KG1 (cell line): ENCODE results near the gene PLTP.
A peak's percentile ranks its signal among the peaks of the same experiment; 100 is the strongest.

Experiments
- DNase-seq: peaks from one replicate; lab custom pipeline; 2025; lab: John Stamatoyannopoulos, UW

PLTP gene

DNA sequence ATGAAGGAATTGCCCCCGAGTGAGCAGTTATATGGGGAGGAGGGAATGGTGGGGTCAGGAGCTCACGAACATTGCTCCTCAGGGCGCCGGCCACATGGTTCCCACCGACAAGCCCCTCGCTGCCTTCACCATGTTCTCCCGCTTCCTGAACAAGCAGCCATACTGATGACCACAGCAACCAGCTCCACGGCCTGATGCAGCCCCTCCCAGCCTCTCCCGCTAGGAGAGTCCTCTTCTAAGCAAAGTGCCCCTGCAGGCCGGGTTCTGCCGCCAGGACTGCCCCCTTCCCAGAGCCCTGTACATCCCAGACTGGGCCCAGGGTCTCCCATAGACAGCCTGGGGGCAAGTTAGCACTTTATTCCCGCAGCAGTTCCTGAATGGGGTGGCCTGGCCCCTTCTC lies 13.7 kb downstream of the PLTP start:
- no peak for DNase-seq

DNA sequence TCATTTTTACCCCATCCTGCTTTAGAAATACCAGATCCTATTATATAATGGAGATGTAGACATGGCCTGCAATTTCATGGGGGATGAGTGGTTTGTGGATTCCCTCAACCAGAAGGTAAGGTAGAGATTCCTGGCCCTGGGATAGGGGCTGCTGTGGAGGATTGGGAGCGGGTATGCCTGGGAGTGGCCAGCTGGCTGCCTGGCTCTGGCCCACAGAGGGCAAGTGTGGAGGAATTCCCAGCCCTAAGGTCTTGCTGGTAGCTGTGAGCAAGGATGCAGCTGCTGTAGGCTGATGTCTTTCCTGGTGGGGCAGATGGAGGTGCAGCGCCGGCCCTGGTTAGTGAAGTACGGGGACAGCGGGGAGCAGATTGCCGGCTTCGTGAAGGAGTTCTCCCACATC lies 14.3 kb downstream of the PLTP start:
- no peak for DNase-seq

DNA sequence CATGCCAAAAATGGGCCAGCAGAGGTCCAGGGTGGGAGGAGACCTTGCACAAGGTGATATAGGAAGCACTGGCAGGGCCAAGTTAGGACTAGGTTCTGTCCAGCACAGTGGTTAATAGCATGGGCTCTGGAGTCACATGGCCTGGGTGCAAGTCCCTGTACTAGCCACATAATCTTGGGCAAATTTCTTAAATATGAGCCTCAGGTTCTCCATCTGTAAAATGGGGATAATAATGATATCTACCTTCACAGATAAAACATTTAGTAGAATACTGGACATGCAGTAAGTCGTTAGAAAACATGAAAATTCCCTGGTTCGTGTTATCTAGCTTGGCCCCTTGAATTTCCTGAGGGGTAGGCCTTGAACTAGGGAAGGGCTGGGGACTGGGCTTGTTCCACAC lies 14.7 kb downstream of the PLTP start:
- DNase-seq = no peak

DNA sequence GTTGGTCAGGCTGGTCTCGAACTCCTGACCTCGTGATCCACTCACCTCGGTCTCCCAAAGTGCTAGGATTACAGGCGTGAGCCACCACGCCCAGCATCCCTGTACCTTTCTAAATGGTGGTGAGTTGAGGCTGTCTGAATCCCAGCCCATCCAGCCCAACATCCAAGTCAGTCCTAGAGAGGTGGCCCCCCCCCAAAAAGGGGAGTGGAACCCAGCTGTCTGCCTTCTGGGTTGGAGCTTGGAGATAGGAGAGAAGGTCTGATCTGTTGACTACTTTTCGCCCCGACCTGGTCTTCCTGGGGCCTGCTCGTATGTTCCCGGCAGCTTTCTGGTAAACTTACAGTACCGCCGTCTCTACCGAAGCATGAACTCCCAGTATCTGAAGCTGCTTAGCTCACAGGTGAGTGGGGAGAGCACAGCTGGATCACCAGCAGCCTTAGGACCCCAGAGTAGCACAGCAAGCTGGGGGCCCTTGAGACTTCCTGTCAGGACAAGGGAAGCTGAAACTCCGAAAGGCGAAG lies 15.3 kb downstream of the PLTP start:
- no peak for DNase-seq

DNA sequence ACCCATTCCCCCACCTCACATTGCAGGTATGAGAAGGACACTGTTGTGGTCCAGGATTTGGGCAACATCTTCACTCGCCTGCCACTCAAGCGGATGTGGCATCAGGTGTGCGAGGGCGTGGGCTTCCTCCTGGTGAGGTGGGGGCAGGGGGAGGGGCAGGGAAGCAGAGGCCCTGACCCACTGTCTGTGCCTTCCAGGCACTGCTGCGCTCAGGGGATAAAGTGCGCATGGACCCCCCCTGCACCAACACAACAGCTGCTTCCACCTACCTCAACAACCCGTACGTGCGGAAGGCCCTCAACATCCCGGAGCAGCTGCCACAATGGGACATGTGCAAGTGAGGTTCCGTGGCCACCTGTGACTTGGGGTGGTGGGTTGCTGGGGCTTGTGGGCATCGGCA lies 17.2 kb downstream of the PLTP start:
- no peak for DNase-seq

DNA sequence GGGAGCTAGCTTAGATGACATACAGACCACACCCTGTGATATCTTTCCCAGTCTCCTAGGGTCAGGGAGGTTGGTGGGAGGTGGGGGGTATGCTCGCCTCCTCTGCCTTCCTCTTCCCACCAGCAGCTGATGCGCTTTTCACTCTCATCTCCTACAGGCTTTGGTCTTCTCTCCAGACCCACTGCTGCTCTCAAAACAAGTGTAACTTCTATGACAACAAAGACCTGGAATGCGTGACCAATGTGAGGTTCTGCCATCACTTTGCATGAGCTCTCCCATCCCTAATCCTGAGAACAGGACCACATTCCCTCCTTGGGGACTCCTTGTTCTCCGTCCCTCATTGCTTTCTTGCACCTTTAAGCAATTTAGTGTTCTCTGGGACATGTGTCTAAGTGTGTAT lies 18.1 kb downstream of the PLTP start:
- no peak for DNase-seq

DNA sequence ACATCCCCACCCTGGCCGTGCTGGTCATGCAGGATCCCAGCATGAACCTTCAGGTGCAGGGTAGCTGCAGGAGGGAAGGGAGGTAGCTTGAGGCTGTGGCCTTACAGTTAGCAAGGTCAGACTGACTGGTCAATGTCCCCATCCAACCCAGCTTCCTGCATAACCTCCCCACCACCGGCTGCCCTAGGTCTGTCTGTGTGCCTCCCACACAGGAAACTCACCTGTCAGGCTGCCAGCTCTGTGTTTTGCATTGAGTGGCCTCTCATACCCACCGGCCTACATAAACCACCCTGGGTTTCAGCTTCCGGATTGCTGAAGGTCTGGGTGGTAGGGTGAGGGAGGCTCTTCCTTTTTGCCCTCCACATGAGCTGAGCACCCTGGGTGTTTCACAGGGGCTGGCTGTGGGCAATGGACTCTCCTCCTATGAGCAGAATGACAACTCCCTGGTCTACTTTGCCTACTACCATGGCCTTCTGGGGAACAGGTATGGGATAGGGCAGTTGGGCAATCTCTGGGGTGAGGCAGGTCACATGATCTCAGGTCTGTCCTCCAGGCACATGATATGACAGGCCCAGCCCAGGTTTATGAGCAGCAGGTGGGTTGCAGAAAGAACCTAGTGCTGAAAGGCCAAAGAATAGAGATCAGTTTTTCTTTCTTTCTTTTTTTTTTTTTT lies 19.0 kb downstream of the PLTP start:
- DNase-seq = no peak

DNA sequence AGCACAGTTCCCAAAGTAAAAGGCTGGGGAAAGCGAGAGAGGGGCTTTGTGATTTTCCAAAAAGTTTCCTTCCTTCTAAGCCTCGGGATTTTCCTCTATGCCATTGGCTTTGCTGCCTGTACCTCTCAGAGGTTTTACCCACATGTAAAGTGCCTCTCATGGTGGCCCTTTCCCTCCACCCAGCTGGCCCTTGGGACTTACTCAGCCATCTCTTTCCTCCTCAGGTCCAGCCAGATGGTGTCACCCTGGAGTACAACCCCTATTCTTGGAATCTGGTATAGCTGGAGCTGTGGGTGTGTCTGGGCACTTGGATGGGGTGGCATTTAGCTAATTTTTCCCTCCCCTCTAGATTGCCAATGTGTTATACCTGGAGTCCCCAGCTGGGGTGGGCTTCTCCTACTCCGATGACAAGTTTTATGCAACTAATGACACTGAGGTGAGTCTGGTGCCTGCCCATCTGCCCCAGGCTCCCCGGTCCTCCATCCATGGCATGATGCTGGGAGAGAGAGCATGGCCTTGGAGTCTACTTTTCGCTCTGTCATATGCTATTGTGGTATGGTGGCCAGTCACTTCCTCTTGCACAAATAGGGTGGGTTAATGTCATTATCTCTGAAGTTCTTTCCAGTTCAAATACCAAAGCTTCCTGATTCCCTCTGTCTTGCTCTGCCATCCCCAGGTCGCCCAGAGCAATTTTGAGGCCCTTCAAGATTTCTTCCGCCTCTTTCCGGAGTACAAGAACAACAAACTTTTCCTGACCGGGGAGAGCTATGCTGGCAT lies 19.7 kb downstream of the PLTP start:
- DNase-seq = no peak

DNA sequence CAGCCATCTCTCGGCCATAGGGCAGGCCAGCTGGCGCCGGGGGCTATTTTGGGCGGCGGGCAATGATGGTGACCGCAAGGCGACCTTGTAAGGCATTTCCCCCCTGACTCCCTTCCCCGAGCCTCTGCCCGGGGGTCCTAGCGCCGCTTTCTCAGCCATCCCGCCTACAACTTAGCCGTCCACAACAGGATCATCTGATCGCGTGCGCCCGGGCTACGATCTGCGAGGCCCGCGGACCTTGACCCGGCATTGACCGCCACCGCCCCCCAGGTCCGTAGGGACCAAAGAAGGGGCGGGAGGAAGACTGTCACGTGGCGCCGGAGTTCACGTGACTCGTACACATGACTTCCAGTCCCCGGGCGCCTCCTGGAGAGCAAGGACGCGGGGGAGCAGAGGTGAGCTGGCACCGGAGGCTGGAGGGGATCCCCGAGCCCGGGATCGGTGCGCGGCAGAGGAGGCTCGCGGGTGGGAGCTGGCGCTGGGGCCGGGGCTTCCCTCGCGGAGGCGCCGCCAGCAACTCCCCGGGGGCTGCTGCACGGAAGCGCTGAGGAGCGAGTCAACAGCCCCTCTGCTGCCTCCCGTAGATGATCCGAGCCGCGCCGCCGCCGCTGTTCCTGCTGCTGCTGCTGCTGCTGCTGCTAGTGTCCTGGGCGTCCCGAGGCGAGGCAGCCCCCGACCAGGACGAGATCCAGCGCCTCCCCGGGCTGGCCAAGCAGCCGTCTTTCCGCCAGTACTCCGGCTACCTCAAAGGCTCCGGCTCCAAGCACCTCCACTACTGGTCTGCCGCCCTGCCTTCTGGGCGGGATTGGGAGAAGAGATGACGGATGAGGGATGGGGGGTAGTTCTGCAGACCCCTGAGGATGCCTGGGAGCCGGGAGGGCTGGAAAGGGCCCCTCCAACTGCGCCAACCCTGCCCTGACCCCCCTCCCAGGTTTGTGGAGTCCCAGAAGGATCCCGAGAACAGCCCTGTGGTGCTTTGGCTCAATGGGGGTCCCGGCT lies 20.7 kb downstream of the PLTP start, which contains the start of the genes CTSA and NEURL2:
Gene CTSA, plus strand, starts transcription at position 351 of the 999 bp plus-strand sequence. Its CDS starts 234 bp downstream, at position 585.
Gene NEURL2, minus strand, starts transcription at position 224 of the 999 bp plus-strand sequence. Its CDS starts 217 bp downstream, at position 7.
- peak; percentile 44 for DNase-seq

DNA sequence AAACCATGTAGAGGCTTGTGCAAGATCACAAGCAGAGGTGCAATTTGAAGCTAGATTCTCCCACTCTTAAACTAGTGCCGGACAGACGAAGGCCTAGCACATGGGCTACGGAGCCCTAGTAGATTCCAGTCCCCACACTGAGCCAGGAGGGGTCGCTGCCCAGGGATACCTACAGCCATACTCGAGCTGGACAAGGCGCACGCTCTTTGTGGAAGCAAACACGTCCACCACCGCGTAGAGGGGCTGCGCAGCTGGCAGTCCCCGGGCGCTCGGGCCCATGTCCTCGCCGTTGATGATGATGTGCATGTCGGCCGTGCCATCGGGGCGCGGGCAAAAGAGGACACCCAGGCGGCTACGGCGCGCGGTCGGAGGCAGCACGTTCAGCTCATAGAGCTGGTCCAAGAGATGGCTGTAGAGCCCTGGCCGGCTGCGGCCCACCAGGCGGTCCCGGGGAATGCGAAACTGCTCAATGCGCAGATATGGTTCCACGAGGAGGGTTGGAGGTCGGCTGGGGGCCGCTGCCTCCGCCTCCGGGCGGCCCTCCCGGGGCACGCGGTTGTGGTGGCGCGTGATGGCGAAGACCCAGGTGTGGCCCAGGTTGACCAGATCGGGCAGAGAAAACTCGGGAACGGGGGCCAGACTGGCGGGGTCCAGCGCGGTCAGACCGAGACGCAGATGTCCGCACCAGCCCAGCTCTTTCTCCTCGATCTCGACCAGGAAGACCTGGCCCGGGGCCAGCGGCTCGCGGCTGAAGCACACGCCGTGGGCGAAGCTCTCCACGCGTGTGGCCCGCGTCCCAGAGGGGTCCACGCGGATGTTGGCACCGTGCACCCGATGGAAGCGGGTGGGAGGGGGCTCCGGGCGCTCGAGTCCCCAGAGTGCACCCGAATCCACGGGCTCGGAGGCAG lies 21.6 kb downstream of the PLTP start:
- DNase-seq = no peak

DNA sequence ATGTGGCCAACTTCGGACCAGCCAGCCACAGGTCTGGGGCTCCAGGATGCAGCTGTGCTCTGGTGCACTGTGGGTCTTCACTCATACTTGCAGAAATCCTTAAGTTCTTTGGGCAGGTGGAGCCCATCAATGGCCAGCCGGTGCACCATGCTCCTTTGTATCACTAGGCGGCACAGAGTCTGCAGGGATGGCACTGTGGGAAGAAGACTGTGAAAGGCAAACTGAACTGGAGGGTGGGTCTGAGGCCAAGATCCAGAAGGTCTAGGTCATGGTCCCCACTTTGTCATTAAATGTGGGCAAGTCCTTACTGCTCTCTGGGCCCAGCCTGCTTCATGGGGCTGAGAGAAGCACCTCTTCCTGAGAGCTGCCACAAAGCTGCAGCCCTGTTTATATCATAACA lies 23.3 kb downstream of the PLTP start:
- DNase-seq = no peak

DNA sequence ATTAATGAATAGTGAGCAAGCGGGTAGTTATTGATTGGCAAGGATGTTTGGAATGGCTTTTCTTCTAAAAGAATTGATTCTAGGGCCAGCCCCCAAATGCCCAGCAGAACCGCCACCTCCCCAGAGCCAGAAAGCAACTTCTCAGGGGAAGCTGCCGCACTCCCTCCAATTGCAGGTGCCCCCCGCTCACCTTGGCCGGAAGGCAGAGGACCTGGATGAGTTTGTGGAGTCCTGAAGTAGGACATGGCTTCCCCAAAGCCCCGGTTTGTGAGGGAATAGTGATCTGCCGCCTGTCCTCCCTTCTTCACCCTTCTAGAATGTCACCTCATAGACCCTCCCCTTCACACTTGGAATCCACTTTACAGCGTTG lies 24.6 kb downstream of the PLTP start, which contains the start of gene SPATA25:
Gene SPATA25, minus strand, starts transcription at position 277 of the 370 bp plus-strand sequence. Its CDS starts 32 bp downstream, at position 245.
- DNase-seq = no peak

DNA sequence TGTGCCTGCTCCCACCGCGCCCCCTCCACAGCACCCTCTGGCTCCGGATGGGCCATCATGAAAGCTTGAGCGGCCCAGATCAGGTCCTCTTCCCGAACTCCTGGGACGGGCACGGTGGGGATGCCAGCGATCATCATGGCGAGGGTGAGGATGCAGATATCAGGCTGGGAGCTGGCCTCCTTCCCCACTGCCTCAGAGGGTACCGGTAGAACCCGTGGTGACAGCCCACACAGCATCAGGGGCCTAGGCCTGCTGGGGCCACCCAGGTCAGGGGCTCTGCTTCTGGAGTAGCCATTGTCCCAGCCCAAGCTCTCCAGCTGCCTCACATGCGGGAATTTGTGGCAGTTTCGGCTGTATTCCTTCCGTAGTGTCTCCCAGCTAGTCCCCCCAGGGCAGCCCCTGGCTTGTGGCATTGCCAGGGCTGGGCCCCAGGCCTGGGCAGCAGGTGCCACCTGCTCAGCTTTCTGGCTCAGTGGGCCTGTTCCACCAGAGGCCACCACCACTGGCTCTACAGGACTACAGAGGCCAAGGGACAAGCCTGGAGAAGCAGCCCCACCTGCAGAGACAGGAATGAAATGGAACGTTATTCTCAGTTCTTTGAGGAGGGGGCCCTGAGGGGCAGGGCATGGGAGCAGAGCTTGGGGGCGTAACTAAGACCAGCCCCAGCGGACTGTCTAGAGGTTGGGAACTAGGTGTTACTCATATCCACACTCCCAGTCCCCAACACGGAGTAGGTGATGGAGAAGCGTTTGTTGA lies 25.2 kb downstream of the PLTP start:
- DNase-seq = no peak

DNA sequence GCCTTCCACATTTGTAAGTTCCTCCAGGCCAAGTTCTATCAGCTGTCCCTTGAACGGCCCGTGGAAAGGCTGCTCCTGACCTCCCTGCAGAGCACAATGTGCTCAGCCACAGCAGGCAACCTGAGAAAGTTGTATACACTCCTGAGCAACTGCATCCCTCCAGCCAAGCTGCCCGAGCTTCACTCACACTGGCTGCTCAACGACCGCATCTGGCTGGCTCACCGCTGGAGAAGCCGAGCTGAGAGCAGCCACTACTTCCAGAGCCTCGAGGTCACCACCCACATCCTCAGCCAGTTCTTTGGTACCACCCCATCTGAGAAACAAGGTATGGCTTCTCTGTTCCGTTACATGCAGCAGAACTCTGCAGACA lies 28.9 kb downstream of the PLTP start:
- no peak for DNase-seq

DNA sequence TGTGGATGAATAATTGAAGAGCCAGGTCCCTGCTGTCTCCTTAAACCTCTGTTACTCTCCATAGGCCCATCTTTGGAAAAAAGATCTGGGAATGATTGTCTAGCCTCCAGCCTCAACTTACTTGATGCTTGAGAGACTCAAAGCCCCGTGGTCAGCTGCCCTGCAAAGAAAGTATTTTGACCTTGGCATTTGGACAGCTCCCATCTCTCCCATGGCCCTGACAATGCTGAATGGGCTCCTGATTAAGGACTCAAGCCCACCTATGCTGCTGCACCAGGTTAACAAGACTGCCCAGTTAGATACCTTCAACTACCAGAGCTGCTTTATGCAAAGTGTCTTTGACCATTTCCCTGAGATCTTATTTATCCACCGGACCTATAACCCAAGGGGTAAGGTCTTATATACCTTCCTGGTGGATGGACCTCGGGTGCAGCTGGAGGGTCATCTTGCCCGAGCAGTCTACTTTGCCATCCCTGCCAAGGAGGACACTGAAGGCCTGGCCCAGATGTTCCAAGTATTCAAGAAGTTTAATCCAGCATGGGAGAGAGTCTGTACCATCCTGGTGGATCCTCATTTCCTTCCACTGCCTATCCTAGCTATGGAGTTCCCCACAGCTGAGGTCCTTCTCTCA lies 29.4 kb downstream of the PLTP start:
- DNase-seq = no peak

DNA sequence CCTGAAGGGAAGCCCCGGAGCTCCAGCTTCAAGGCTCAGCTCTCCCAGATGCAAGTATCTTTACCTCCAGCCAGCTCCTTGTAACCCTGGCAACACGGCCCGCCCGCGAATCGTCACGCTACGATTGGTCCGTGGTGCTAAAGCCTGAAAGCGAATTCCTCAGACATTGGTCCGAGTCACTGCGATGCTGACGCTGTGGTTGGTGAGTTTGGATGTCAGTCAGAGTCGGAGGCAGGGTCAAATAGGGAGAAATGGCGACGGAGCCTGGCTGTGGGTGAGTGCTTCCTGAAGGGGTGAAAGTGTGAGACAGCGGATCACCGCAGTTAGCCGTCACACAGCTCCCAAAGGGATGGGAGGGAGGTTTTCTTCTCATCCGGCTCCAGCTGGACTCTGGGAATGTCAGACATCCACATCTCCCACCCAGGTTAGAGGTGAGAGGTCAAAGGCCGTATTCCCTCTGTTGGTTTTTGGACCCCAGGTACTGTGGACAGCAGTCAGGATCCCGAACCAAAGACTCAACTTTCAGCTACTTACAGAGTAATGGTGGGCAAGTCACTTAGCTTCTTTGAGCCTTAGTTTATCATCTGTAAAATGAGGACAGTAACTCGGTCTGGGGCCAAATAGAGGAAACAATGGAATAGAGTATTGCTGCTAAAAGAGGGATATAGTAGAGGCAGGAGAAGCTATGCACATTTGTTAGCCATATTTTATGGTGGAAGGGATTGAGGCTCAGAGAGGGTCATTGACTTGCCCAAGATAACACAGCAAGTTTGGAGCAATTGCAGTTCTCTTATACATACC lies 30.8 kb downstream of the PLTP start, which contains the start of gene ZSWIM1:
Gene ZSWIM1, plus strand, starts transcription at position 240 of the 801 bp plus-strand sequence. CDS start 1,366 bp downstream, outside the sequence.
- DNase-seq = peak; percentile 99

DNA sequence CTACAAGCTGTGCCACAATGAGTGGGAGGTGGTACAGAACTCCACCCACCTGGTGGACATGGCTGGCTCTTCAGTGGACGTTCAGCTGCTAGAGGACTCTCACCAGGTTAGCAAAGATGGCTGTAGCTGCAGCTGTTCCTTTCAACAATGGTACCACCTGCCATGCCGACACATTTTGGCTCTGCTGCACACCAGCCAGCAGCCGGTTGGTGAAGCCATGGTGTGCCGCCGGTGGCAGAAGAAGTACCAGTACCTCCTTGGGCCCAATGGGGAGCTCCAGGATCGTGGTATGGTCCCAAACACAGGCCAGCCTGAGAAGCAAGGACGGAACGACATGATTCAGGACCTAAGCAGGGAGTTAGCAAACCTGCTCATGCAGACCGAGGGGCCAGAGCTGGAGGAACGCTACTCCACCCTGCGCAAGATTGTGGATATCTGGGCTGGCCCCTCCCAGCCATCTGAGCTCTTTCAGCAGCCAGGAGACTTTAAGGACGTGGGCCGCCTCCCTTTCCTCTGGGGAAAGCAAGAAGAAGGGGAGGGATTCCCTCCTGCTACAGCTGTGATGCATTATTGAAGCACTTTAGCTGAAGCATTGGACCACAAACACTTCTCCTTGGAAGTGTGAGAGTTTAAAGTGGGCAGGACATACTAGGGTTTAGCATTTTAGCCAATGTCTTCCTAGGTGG lies 33.7 kb downstream of the PLTP start:
- no peak for DNase-seq

DNA sequence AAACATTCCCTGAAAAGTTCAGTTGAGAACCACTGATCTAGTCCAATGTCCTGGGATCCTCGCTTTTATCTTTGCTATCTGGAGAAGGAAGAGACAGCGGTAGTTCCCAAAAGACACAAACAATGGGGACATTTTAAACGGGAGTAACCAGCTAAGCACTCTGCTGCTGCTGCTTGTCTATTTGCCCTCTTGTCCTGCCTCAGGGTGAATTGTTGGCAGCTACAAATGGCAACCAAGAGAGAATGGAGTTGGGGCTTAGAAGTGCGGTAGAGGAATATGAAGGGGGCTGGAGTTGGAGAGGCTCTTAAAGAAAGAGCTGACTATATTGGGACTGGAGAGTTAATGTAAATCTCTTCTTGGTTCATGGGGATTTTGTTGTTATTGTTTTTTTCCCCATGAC lies 37.4 kb downstream of the PLTP start:
- no peak for DNase-seq
